ENCODE results near the gene CNKSR3. TPM values are rescaled to one million over a fixed set of nuclear protein-coding genes. Genes with fewer than 3 reads are reported as not detected.

Gene CNKSR3
- polyA plus RNA-seq, 3 donors, result not detected

- H3K4me3 Mint-ChIP-seq, result no peak overlapping the region
- Histone ChIP-seq H3K4me3 (replicated peaks in 1 of 3; ENCODE audit: low read depth in 2 of 3, low read length in 3 of 3) (no peak overlapping the region), H3K4me2 (replicated peaks; ENCODE audit: extremely low read depth, low read length, poor library complexity, severe bottlenecking) (peak overlapping the region; percentile 6), H3K36me3 (replicated peaks in 1 of 2; ENCODE audit: control insufficient read depth in 1 of 2, insufficient read depth in 2 of 2, low read length in 2 of 2) (no peaks in the 10 kb centered on the region), H3K27ac (ENCODE audit: low read depth in 1 of 2, low read length in 2 of 2) (no peak overlapping the region), H3K79me2 (ENCODE audit: insufficient read depth, low read length) (no peaks in the 10 kb centered on the region), H3K9me3 (replicated peaks in 1 of 2; ENCODE audit: control insufficient read depth in 1 of 2, insufficient read depth in 1 of 2, low read length in 2 of 2) (no peaks in the 10 kb centered on the region), H4K20me1 (ENCODE audit: insufficient read depth, low read length) (no peaks in the 10 kb centered on the region), H3K9ac (ENCODE audit: insufficient read depth, low read length, poor library complexity, severe bottlenecking) (no peak overlapping the region), H3K4me1 (ENCODE audit: control insufficient read depth in 1 of 2, insufficient read depth in 2 of 2, low read length in 2 of 2) (peaks cover 5 to 10% of the 10 kb centered on the region in 2 donors), H3K27me3 (ENCODE audit: control insufficient read depth in 2 of 2, insufficient read depth in 2 of 2, low read length in 2 of 2) (no peaks in the 10 kb centered on the region), H2AFZ (ENCODE audit: insufficient read depth, low read depth, low read length, poor library complexity, severe bottlenecking) (no peak overlapping the region)
- H3K27me3 Mint-ChIP-seq (ENCODE audit: low read depth in 3 of 3), result peaks cover 0 to 3% (median 0%) of the 10 kb centered on the region in 3 donors
- H3K36me3 Mint-ChIP-seq, result no peaks in the 10 kb centered on the region
- no peak overlapping the region for H3K27ac Mint-ChIP-seq
- H3K9me3 Mint-ChIP-seq, result peaks cover 0 to 2% (median 0%) of the 10 kb centered on the region in 7 donors
- WGBS (ENCODE audit: insufficient coverage), result no CpG with 5 or more reads among the region's 3 CpGs
- peak; percentile 25 to 53 (median 52) for DNase-seq
- intact Hi-C loops (cut with micrococcal nuclease), result no loop called here
- peaks cover 9% of the 10 kb centered on the region for H3K4me1 Mint-ChIP-seq
- TF ChIP-seq, protein P1, sequence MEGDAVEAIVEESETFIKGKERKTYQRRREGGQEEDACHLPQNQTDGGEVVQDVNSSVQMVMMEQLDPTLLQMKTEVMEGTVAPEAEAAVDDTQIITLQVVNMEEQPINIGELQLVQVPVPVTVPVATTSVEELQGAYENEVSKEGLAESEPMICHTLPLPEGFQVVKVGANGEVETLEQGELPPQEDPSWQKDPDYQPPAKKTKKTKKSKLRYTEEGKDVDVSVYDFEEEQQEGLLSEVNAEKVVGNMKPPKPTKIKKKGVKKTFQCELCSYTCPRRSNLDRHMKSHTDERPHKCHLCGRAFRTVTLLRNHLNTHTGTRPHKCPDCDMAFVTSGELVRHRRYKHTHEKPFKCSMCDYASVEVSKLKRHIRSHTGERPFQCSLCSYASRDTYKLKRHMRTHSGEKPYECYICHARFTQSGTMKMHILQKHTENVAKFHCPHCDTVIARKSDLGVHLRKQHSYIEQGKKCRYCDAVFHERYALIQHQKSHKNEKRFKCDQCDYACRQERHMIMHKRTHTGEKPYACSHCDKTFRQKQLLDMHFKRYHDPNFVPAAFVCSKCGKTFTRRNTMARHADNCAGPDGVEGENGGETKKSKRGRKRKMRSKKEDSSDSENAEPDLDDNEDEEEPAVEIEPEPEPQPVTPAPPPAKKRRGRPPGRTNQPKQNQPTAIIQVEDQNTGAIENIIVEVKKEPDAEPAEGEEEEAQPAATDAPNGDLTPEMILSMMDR (IDR thresholded peaks at IDR 0.05), result no peak
Observed at GRCh38 chr6:154432533-154433476, 77.7 kb downstream of the CNKSR3 start.

- Mint-ChIP-seq H3K36me3 (no peaks in the 10 kb centered on the region), H3K27ac (no peak overlapping the region), H3K9me3 (peaks cover 0 to 2% (median 0%) of the 10 kb centered on the region in 7 donors), H3K27me3 (ENCODE audit: low read depth in 3 of 3) (no peaks in the 10 kb centered on the region), H3K4me1 (peaks cover 9% of the 10 kb centered on the region), H3K4me3 (no peak overlapping the region)
- no peaks in the 10 kb centered on the region for H3K79me2 ChIP-seq (ENCODE audit: insufficient read depth, low read length)
- no peaks in the 10 kb centered on the region for H3K36me3 ChIP-seq (replicated peaks in 1 of 2; ENCODE audit: control insufficient read depth in 1 of 2, insufficient read depth in 2 of 2, low read length in 2 of 2)
- H3K4me3 ChIP-seq (replicated peaks in 1 of 3; ENCODE audit: low read depth in 2 of 3, low read length in 3 of 3), result no peak overlapping the region
- no peaks in the 10 kb centered on the region for H3K9me3 ChIP-seq (replicated peaks in 1 of 2; ENCODE audit: control insufficient read depth in 1 of 2, insufficient read depth in 1 of 2, low read length in 2 of 2)
- H3K27ac ChIP-seq (ENCODE audit: low read depth in 1 of 2, low read length in 2 of 2), result no peak overlapping the region
- H2AFZ ChIP-seq (ENCODE audit: insufficient read depth, low read depth, low read length, poor library complexity, severe bottlenecking), result no peak overlapping the region
- DNase-seq, result no peak
- H3K9ac ChIP-seq (ENCODE audit: insufficient read depth, low read length, poor library complexity, severe bottlenecking), result no peak overlapping the region
- no peaks in the 10 kb centered on the region for H4K20me1 ChIP-seq (ENCODE audit: insufficient read depth, low read length)
- H3K27me3 ChIP-seq (ENCODE audit: control insufficient read depth in 2 of 2, insufficient read depth in 2 of 2, low read length in 2 of 2), result no peaks in the 10 kb centered on the region
- intact Hi-C loops (cut with micrococcal nuclease), result no loop called here
- H3K4me1 ChIP-seq (ENCODE audit: control insufficient read depth in 1 of 2, insufficient read depth in 2 of 2, low read length in 2 of 2), result peaks cover 5 to 10% of the 10 kb centered on the region in 2 donors
- no CpG with 5 or more reads among the region's 1 CpG for WGBS (ENCODE audit: insufficient coverage)
- TF ChIP-seq, protein P1 (IDR thresholded peaks at IDR 0.05), result no peak
- no peak overlapping the region for H3K4me2 ChIP-seq (replicated peaks; ENCODE audit: extremely low read depth, low read length, poor library complexity, severe bottlenecking)
Observed at GRCh38 chr6:154430481-154430919, 80.0 kb downstream of the CNKSR3 start.

Measured in CD14-positive monocyte (primary cell).